GM18499 (cell line): ENCODE data around the gene ABHD17B.
A peak's percentile ranks its signal among the peaks of the same experiment; 100 is the strongest.

ENCODE experiments used
- ATAC-seq: cut with Tn5 transposase; IDR thresholded peaks from one replicate; pipeline ENCODE4 v1.9.1; 2021; ENCODE audit warnings: moderate number of reproducible peaks; ENCODE audit not compliant: insufficient read depth, unreplicated experiment

The ABHD17B gene

GRCh38 chr9:71879644-71880174 is 31.3 kb downstream of the ABHD17B start:
- no peak for ATAC-seq

GRCh38 chr9:71878327-71879274 is 32.4 kb downstream of the ABHD17B start:
- ATAC-seq: no peak

DNA sequence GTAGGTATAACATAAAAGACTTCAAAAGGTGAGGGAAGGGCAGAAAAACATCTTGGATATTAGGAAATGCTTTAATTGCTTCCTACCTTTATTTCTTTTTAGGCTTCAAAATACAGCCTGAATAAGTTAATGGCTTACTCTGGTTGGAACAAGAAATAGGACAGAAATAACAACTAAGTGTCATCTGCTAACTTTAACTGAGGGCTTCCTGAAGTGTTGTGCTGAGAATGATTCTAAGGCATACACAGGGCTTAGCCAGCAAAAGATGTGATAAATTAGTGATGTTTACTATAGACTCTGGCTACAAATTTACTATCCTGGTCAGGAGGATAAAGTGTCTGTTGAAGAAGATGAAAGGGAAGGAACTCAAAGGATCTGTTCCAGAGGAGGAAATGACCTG is 34.2 kb downstream of the ABHD17B start:
- ATAC-seq: no peak

GRCh38 chr9:71876106-71876505 is 34.9 kb downstream of the ABHD17B start:
- no peak for ATAC-seq

- no peak for ATAC-seq
Observed at GRCh38 chr9:71875345-71875744, 35.6 kb downstream of the ABHD17B start.

DNA sequence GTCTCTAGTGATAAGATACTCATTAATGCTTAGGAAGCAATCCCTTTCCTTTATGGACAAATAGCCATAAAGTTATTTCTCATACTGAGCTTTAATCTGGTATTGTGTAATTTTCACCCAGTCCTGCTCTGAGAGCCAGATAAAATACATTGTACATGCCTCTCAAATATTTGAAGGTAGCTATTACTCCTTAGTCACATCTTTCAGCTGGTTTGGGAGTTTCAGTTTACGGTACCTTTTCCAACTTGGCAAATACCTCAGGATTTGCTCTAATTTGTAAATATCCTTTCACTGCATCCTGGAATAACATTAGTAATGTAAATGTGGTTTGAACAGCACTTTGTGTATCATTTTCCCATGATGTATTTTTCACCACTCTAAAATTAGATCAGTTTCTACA is 47.4 kb downstream of the ABHD17B start:
- no peak for ATAC-seq

GRCh38 chr9:71861618-71862017 is 49.4 kb downstream of the ABHD17B start:
- ATAC-seq: no peak

- no peak for ATAC-seq
Observed at GRCh38 chr9:71859939-71860338, 51.1 kb downstream of the ABHD17B start.

- ATAC-seq: peak; percentile 54
Observed at GRCh38 chr9:71858812-71859211, 52.2 kb downstream of the ABHD17B start.

DNA sequence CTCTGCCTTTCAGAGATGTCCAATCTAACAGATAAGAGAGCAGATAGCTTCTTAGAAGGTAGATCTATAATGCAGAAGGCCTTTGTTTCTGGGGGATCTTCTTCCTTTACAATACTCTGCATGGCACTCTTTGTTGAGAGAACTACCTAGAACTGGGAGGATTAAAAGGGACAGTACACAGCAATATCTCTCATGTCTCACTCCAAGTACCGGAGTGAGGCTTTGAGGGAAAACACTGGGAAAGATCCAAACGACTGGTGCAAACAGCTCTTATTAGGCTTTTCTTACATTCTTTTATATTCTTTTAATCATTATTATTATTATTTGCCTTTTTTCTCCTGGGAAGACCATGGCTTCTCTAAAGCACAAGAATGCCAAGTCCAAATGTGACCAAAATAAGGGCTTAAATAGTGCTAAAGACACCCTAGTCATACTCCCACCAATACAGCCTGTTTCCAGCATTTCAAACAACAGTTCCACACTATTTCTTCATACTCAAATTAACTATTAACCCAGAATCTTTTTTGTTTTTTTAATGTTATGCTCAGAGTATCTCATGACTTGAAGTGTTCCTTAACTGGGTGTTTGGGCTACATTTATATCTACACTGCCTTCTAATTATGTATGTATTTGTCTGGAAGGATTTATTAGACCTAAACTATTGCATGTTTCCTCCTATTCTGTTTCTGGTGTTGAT is 52.7 kb downstream of the ABHD17B start:
- ATAC-seq: no peak

DNA sequence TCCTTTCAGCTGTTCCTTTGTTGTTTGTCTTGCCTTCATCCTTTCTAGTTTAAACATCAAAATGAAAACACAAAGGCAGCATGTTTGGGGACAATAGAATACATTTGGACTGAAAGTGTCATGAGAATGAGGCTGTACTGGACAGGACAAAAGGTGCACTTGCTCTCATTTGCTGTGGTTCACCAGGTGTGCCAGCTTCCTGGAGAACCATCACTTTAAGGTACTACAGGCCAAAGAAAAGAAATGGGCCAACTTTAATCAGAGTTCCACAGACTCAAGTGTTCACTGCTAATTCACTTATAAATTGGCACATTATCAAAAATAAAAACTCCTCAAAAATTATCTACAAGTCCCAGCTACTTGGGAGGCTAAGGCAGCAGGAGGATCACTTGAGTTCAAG is 53.8 kb downstream of the ABHD17B start:
- no peak for ATAC-seq

DNA sequence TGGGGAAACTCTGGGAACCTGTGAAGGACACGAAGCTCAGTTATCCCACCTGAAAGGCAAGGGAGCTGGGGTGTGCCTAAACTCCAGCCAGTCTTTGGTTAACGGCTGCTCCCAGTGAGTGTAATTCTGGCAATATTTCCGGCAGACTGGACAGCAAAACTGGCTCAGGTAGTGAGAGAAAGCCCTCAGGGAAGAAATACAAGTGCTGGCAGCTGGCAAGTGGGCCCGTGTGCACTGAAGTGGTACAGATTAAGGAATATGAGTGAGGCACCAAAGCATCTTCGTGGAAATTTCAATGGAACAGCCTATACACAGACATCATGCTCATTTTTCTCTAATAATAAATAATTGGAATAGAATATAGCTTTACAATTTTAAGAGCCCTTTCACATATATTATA is 56.2 kb downstream of the ABHD17B start:
- no peak for ATAC-seq

DNA sequence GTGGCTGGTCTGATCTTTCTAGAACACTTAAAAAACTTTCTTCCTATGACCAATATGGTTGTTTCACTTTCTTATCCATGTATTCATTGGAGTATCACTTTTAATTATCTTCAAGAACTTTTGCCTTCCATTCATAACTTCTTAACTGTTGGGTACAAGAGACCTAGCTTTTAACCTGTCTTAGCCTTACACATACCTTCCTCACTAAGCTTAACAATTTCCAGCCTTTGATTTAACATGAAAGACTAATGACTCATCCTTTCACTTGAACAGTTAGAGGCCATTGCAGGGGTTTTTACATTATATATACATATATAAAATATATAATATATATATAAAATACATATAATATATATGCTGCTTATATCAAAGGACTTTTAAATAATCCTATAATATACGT is 57.9 kb downstream of the ABHD17B start:
- ATAC-seq: no peak

DNA sequence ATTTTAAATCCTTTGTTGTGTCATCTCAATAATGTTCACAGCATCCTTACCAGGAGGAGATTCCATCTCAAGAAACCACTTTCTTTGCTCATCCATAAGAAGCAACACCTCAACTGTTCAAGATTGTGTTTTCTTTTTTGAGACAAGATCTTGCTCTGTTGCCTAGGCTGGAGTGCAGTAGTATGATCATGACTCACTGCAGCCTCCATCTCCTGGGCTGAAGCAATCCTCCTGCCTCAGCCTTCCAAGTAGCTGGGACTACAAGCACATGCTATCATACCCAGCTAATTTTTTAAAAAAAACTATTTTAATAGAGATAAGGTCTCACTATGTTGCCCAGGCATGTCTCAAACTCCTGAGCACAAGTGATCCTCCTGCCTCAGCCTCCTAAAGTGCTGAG is 60.0 kb downstream of the ABHD17B start:
- ATAC-seq: no peak

DNA sequence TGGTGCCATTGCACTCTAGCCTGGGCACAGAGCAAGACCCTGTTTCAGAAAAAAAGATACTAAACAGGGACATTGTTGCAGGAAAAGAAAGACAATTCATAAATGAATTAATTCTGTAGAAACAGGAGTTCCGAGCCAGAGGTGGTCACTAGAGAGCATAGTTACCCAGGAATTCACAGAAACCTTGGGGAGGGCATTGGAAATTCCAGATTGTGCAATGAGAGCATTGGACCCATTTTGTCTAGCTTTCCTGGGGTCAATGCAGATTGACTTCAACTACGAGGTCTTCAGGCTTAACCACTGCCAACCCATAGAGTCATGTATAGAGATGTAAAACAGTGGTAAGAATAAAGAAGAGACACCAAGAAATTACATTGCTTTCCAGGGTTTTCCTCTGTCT is 63.1 kb downstream of the ABHD17B start:
- no peak for ATAC-seq

- no peak for ATAC-seq
Observed at GRCh38 chr9:71844808-71845207, 66.2 kb downstream of the ABHD17B start.

- ATAC-seq: no peak
Observed at GRCh38 chr9:71839668-71840067, 71.3 kb downstream of the ABHD17B start.

- no peak for ATAC-seq
Observed at GRCh38 chr9:71835596-71835995, 75.4 kb downstream of the ABHD17B start.

DNA sequence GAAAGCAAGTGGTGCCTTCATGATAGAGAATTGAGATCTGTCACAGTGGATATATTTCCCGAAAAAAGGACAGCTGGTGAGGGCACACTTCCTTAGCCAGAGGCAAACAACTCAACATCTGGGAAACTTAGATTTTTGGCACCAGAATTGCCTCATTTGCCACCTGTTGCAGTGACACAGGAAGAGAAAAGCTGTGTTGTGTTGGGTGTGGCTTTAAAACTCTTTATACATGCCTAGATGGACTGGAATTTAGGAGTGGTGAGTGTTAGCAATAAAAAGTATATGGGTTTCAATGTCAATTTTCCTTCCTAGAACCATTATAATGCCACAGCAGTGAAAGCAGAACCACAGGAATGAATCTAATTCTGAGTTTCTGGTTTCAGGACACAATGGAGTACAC is 80.1 kb downstream of the ABHD17B start:
- ATAC-seq: no peak

- ATAC-seq: no peak
Observed at GRCh38 chr9:71830153-71830552, 80.8 kb downstream of the ABHD17B start.

DNA sequence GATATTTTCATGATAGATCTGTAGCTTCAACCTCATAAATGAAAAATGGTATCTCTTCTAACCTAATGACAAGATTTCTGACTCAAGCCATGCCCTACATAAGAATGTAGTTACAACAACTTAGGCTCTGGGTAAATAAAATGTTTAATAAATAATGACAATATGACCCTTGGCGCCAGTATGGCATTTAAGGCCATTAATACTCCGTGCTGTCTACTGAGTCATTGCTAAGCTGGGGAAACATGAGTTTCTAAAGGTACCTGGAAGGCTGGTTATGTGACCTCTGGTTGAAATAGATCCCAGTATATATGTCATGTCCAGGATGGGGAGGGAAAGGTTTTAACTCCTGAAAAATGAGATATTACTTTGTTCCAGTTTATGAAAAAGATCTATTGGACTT is 84.7 kb downstream of the ABHD17B start:
- ATAC-seq: no peak
